CD8-positive, alpha-beta memory T cell (primary cell): Measurements from ENCODE around the gene CRYBB2. TPM values are rescaled to one million over a fixed set of nuclear protein-coding genes. Genes with fewer than 3 reads are reported as not detected.
"Not testable (repeated sequence)": the region's sequence is repeated elsewhere in the genome, so short reads cannot be mapped to it uniquely, and the experiment has no call there.

ENCODE experiments used
- CTCF ChIA-PET: fragments of 350-600 bp; sonication (Branson Sonifier 250); formaldehyde crosslinking; loops from one replicate; lab custom pipeline; 2021; ENCODE audit warnings: antibody characterized with exemption; lab: Charles Lee
- POLR2A ChIA-PET: fragments of 350-600 bp; sonication (Branson Sonifier 250); formaldehyde crosslinking; loops from one replicate; lab custom pipeline; 2021; ENCODE audit warnings: antibody characterized with exemption; lab: Charles Lee
- DNase-seq, 5 donors: peaks; one replicate each; pipeline versions ENCODE4 v3.0.0 to v3.0.0-alpha.2; 2020 to 2022; ENCODE audit warnings: mixed read lengths in 1 of 5
- H3K27ac ChIP-seq: one replicate; pipeline ENCODE4 v1.7.0; 2013; ENCODE audit warnings: low read depth, mild to moderate bottlenecking, low read length, moderate library complexity
- H3K27me3 ChIP-seq: 2 replicates; pipeline ENCODE4 v1.7.0; 2013; ENCODE audit warnings: low read length, mild to moderate bottlenecking; ENCODE audit not compliant: insufficient read depth, poor library complexity, severe bottlenecking
- H3K36me3 ChIP-seq: 2 replicates; pipeline ENCODE4 v1.7.0; 2013; ENCODE audit warnings: mild to moderate bottlenecking, low read length, moderate library complexity; ENCODE audit not compliant: insufficient read depth
- H3K4me1 ChIP-seq: 2 replicates; pipeline ENCODE4 v1.7.0; 2013; ENCODE audit warnings: mild to moderate bottlenecking, low read length, moderate library complexity; ENCODE audit not compliant: insufficient read depth
- H3K4me3 ChIP-seq: 2 replicates; pipeline ENCODE4 v1.7.0; 2013; ENCODE audit warnings: mild to moderate bottlenecking, low read length
- H3K9me3 ChIP-seq: 2 replicates; pipeline ENCODE4 v1.7.0; 2013; ENCODE audit warnings: mild to moderate bottlenecking, low read length
- H3K27ac Mint-ChIP-seq, 8 donors: one replicate each; pipeline ENCODE4 v1.8.0; 2020 to 2021; ENCODE audit warnings: mixed read lengths in 8 of 8, mild to moderate bottlenecking in 6 of 8, inconsistent platforms in 3 of 8, moderate library complexity in 3 of 8
- H3K27me3 Mint-ChIP-seq, 2 donors: one replicate each; pipeline ENCODE4 v1.8.0; 2020 to 2021; ENCODE audit warnings: mixed read lengths in 2 of 2, mild to moderate bottlenecking in 1 of 2, moderate library complexity in 1 of 2
- H3K36me3 Mint-ChIP-seq, 3 donors: one replicate each; pipeline ENCODE4 v1.8.0; 2020 to 2021; ENCODE audit warnings: mixed read lengths in 3 of 3, inconsistent platforms in 1 of 3, mild to moderate bottlenecking in 1 of 3
- H3K4me1 Mint-ChIP-seq, 3 donors: one replicate each; pipeline ENCODE4 v1.8.0; 2020 to 2021; ENCODE audit warnings: mixed read lengths in 3 of 3, inconsistent platforms in 1 of 3, mild to moderate bottlenecking in 1 of 3
- H3K4me3 Mint-ChIP-seq, 7 donors: one replicate each; pipeline ENCODE4 v1.8.0; 2020 to 2021; ENCODE audit warnings: mixed read lengths in 7 of 7, mild to moderate bottlenecking in 6 of 7, moderate library complexity in 4 of 7, inconsistent platforms in 2 of 7
- H3K9me3 Mint-ChIP-seq, 5 donors: one replicate each; pipeline ENCODE4 v1.8.0; 2020 to 2022; ENCODE audit warnings: mixed read lengths in 5 of 5, mild to moderate bottlenecking in 3 of 5, moderate library complexity in 2 of 5, inconsistent platforms in 1 of 5
- polyA plus RNA-seq: library from polyadenylated mRNA; unstranded; fragments of 300-500 nt; fragmentation: Illumina TruSeq; gene quantifications from one replicate; pipeline ENCODE4 v1.2.3, GENCODE V29; 2021
- total RNA-seq, 2 experiments: library from RNA; stranded (reverse); gene quantifications; one replicate each; pipeline ENCODE4 v1.2.3, GENCODE V29; 2021

CRYBB2 gene
- total and polyA plus RNA-seq, 3 experiments from 2014 or later: not detected

DNA sequence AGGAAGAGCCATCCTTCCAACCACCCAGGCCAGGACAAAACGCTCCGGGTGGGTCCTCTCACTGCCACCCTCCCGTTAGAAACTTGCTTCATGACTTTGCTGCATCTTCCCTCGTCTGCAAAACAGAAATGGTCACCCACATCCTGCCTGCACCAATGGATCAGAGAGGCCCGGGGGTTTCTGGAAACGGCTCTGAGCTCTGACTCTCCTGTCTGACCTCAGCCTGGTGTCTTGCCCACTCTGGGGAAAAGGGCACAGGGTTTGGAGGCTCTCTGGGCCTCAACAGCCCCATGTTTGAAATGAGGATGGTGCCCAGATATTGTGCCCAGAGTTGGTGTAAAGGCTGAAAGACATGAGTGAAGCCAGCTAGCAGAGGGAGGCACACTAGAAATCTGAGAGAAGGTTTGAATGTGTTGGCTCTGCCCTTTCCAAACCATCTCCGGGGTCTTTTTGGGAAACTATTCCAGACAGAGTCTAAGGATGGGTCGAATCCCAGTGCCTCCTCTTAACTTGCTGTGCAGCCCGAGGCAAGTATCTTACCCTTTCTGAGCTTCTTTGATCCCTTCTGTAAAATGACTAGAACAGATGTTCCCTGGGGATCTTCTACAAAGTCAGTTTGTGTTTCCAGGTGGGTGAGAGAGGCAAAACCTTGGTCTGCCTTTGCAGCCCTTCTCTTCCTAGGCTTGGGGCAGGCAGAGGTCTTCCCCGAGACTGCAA lies 17.7 kb upstream of the CRYBB2 start:
- DNase-seq: no peak
- Mint-ChIP-seq H3K36me3 (peaks cover 0 to 5% (median 4%) of the 10 kb centered on the region in 3 donors), H3K9me3 (no peaks in the 10 kb centered on the region), H3K4me3 (no peak overlapping the region), H3K27ac (no peak overlapping the region), H3K27me3 (no peaks in the 10 kb centered on the region), H3K4me1 (peaks cover 0 to 3% (median 0%) of the 10 kb centered on the region in 3 donors)
- H3K27ac ChIP-seq: no peak overlapping the region
- POLR2A ChIA-PET: no interaction called here
- no peak overlapping the region for H3K4me3 ChIP-seq
- H3K9me3 ChIP-seq: no peaks in the 10 kb centered on the region
- H3K4me1 ChIP-seq: no peaks in the 10 kb centered on the region
- H3K36me3 ChIP-seq: no peaks in the 10 kb centered on the region
- CTCF ChIA-PET: interaction anchor here (1.0 to 2.0 kb wide), 9 partner anchors 9 to 125 kb away, joined by 3 to 8 read pairs (median 5); no protein-coding TSS in a partner anchor
- H3K27me3 ChIP-seq: no peaks in the 10 kb centered on the region

DNA sequence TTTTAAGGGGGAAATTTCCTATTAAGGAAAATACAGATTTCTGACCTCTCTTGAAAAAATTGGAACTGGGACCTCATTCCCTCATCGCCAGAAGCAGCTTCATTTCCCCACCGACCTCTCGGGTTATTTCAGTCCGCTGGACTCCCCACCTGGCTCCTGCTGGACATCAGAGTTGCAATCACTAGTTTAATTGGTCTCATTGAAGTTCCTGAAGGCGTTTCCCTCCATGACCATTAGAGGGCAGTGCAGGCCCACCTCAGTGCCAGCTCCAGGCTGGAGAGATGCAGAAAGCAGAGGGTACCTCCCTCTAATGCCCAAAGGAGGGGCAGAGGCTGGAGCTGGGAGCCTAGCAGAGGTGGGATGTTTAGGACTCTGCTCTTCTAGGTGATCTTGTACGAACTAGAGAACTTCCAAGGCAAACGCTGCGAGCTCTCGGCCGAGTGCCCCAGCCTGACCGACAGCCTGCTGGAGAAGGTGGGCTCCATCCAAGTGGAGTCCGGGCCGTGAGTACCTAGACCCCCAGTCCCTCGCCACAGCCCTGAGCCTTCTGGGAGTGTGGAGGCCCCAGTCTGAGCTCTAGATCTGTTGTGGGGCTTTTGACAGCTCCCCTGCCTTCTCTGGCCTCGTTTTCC lies 17.0 kb upstream of the CRYBB2 start:
- H3K9me3 Mint-ChIP-seq: no peaks in the 10 kb centered on the region
- no peaks in the 10 kb centered on the region for H3K4me1 ChIP-seq
- no peak overlapping the region for H3K27ac ChIP-seq
- H3K36me3 ChIP-seq: no peaks in the 10 kb centered on the region
- peaks cover 0 to 3% (median 0%) of the 10 kb centered on the region in 3 donors for H3K4me1 Mint-ChIP-seq
- peaks cover 0 to 3% (median under 1%) of the 10 kb centered on the region in 3 donors for H3K36me3 Mint-ChIP-seq
- ChIA-PET CTCF (interaction anchor here (1.0 to 2.0 kb wide), 9 partner anchors 8 to 125 kb away, joined by 3 to 8 read pairs (median 5); no protein-coding TSS in a partner anchor), POLR2A (no interaction called here)
- H3K27ac Mint-ChIP-seq: peak overlapping the region in 2 of 8 donors; percentile 5 to 20
- H3K4me3 Mint-ChIP-seq: no peak overlapping the region
- H3K4me3 ChIP-seq: no peak overlapping the region
- no peaks in the 10 kb centered on the region for H3K27me3 Mint-ChIP-seq
- no peaks in the 10 kb centered on the region for H3K9me3 ChIP-seq
- no peaks in the 10 kb centered on the region for H3K27me3 ChIP-seq
- peak in 4 of 5 donors; percentile 16 to 57 (median 28) for DNase-seq

GRCh38 chr22:25203082-25203481 lies 16.4 kb upstream of the CRYBB2 start:
- H3K27ac ChIP-seq: no peak overlapping the region
- no peak overlapping the region for H3K4me3 ChIP-seq
- DNase-seq: no peak
- CTCF ChIA-PET: interaction anchor here (1.3 to 2.0 kb wide), 6 partner anchors 7 to 126 kb away, joined by 3 to 8 read pairs (median 6); no protein-coding TSS in a partner anchor
- POLR2A ChIA-PET: no interaction called here
- H3K9me3 Mint-ChIP-seq: no peaks in the 10 kb centered on the region
- no peaks in the 10 kb centered on the region for H3K27me3 Mint-ChIP-seq
- H3K27me3 ChIP-seq: no peaks in the 10 kb centered on the region
- no peak overlapping the region for H3K4me3 Mint-ChIP-seq
- no peaks in the 10 kb centered on the region for H3K36me3 ChIP-seq
- H3K27ac Mint-ChIP-seq: no peak overlapping the region
- peaks cover 0 to 3% (median 0%) of the 10 kb centered on the region in 3 donors for H3K36me3 Mint-ChIP-seq
- no peaks in the 10 kb centered on the region for H3K9me3 ChIP-seq
- no peaks in the 10 kb centered on the region for H3K4me1 ChIP-seq
- peaks cover 0 to 3% (median 0%) of the 10 kb centered on the region in 3 donors for H3K4me1 Mint-ChIP-seq

DNA sequence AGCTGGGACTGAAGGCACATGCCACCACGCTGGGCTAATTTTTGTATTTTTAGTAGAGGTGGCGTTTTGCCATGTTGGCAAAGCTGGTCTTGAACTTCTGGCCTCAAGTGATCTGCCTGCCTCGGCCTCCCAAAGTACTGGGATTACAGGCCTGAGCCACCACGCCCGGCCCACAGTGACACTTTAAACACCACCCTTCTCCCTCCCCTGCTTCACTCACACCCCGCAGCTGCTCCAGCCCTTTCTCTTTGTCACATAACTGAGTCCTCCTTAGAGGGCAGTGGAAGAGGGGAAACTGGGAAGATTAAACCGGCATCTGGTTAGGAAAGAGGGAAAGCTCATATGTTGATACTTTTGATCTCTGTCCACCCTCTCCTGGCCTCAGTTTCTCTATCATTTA lies 14.9 kb upstream of the CRYBB2 start:
- CTCF ChIA-PET: interaction anchor here (1.0 kb wide), 1 partner anchor 144 kb away, joined by 3 read pairs; no protein-coding TSS in a partner anchor
- POLR2A ChIA-PET: not testable (repeated sequence)

DNA sequence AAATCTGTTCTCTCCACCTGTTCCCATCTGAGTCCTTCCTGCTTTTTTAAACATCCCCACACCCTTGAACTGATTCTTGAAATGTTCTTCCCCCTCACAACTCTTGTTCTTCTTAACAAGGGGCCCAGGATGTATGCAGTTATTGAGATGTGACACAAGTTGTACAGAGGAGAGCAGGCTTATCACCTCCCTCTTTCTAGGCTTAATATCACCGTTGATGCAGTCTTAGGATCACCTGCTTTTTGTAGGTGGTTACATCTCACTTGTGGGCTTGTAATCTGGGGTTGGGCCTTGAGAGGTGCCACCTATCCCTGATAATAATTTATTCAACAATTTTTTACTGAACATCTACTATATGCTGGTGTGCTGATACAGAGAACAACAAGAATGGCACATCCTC lies 13.6 kb upstream of the CRYBB2 start:
- DNase-seq: no peak
- Mint-ChIP-seq H3K36me3 (peaks cover 0 to 1% (median 0%) of the 10 kb centered on the region in 3 donors), H3K27me3 (peaks cover 0 to 3% of the 10 kb centered on the region in 2 donors), H3K9me3 (no peaks in the 10 kb centered on the region), H3K4me3 (no peak overlapping the region), H3K27ac (no peak overlapping the region), H3K4me1 (peaks cover 0 to 3% (median 0%) of the 10 kb centered on the region in 3 donors)
- POLR2A ChIA-PET: no interaction called here
- CTCF ChIA-PET: no interaction called here
- H3K4me1 ChIP-seq: no peaks in the 10 kb centered on the region
- no peak overlapping the region for H3K27ac ChIP-seq
- no peaks in the 10 kb centered on the region for H3K9me3 ChIP-seq
- no peak overlapping the region for H3K4me3 ChIP-seq
- H3K36me3 ChIP-seq: no peaks in the 10 kb centered on the region
- no peaks in the 10 kb centered on the region for H3K27me3 ChIP-seq

More for the DNA sequence above, 14.9 kb upstream of the CRYBB2 start:
- H3K27ac Mint-ChIP-seq: peak overlapping the region in 1 of 8 donors; percentile 37
- H3K9me3 ChIP-seq, H3K4me1 ChIP-seq, H3K36me3 ChIP-seq, H3K36me3 Mint-ChIP-seq, H3K27me3 ChIP-seq, H3K4me3 ChIP-seq, H3K4me1 Mint-ChIP-seq, H3K9me3 Mint-ChIP-seq, H3K27ac ChIP-seq, H3K27me3 Mint-ChIP-seq, H3K4me3 Mint-ChIP-seq, DNase-seq: not testable (repeated sequence)

GRCh38 chr22:25206998-25207397 lies 12.4 kb upstream of the CRYBB2 start:
- Mint-ChIP-seq H3K27ac (no peak overlapping the region), H3K27me3 (peaks cover 0 to 3% of the 10 kb centered on the region in 2 donors), H3K36me3 (peaks cover 0 to 1% (median 0%) of the 10 kb centered on the region in 3 donors), H3K9me3 (no peaks in the 10 kb centered on the region), H3K4me1 (peaks cover 0 to 3% (median 0%) of the 10 kb centered on the region in 3 donors), H3K4me3 (no peak overlapping the region)
- H3K4me1 ChIP-seq: no peaks in the 10 kb centered on the region
- no peak overlapping the region for H3K27ac ChIP-seq
- POLR2A ChIA-PET: no interaction called here
- no peak for DNase-seq
- no peaks in the 10 kb centered on the region for H3K36me3 ChIP-seq
- no peaks in the 10 kb centered on the region for H3K27me3 ChIP-seq
- H3K9me3 ChIP-seq: no peaks in the 10 kb centered on the region
- CTCF ChIA-PET: no interaction called here
- H3K4me3 ChIP-seq: no peak overlapping the region

GRCh38 chr22:25207553-25208157 lies 11.8 kb upstream of the CRYBB2 start:
- H3K9me3 ChIP-seq: no peaks in the 10 kb centered on the region
- Mint-ChIP-seq H3K36me3 (peaks cover 0 to 1% (median 0%) of the 10 kb centered on the region in 3 donors), H3K27me3 (peaks cover 3% of the 10 kb centered on the region in 2 donors), H3K4me3 (no peak overlapping the region), H3K9me3 (no peaks in the 10 kb centered on the region), H3K4me1 (no peaks in the 10 kb centered on the region), H3K27ac (peak overlapping the region in 1 of 8 donors; percentile 51)
- POLR2A ChIA-PET: no interaction called here
- H3K27me3 ChIP-seq: no peaks in the 10 kb centered on the region
- CTCF ChIA-PET: no interaction called here
- no peak overlapping the region for H3K27ac ChIP-seq
- no peaks in the 10 kb centered on the region for H3K36me3 ChIP-seq
- no peaks in the 10 kb centered on the region for H3K4me1 ChIP-seq
- no peak for DNase-seq
- no peak overlapping the region for H3K4me3 ChIP-seq

GRCh38 chr22:25208328-25208727 lies 11.1 kb upstream of the CRYBB2 start:
- no peak overlapping the region for H3K4me3 Mint-ChIP-seq
- H3K27me3 ChIP-seq: no peaks in the 10 kb centered on the region
- no peaks in the 10 kb centered on the region for H3K4me1 Mint-ChIP-seq
- CTCF ChIA-PET: no interaction called here
- peaks cover 0 to 1% (median 0%) of the 10 kb centered on the region in 5 donors for H3K9me3 Mint-ChIP-seq
- H3K27me3 Mint-ChIP-seq: peaks cover 3 to 6% of the 10 kb centered on the region in 2 donors
- H3K27ac ChIP-seq: no peak overlapping the region
- POLR2A ChIA-PET: no interaction called here
- no peak overlapping the region for H3K27ac Mint-ChIP-seq
- H3K9me3 ChIP-seq: no peaks in the 10 kb centered on the region
- no peaks in the 10 kb centered on the region for H3K36me3 ChIP-seq
- peaks cover 0 to 1% (median 0%) of the 10 kb centered on the region in 3 donors for H3K36me3 Mint-ChIP-seq
- no peak for DNase-seq
- no peak overlapping the region for H3K4me3 ChIP-seq
- no peaks in the 10 kb centered on the region for H3K4me1 ChIP-seq
